H1 (cell line): ENCODE results near the gene ZNF30. TPM values are rescaled to one million over a fixed set of nuclear protein-coding genes. Genes with fewer than 3 reads are reported as not detected.

Experiments used
- CTCF ChIA-PET: fragments of 300-600 bp; sonication (Branson Sonifier 250); formaldehyde crosslinking; loops from one replicate; lab custom pipeline; 2021; ENCODE audit not compliant: partially characterized antibody; lab: Charles Lee
- POLR2A ChIA-PET: fragments of 300-600 bp; sonication (Branson Sonifier 250); formaldehyde crosslinking; loops from one replicate; lab custom pipeline; 2021; ENCODE audit warnings: inconsistent platforms; ENCODE audit not compliant: partially characterized antibody; lab: Charles Lee
- DNase-seq, 2 experiments: peaks; one replicate each; pipeline versions ENCODE4 v3.0.0 to v3.0.0-alpha.2; 2010 to 2022; ENCODE audit warnings: low spot score in 2 of 2, low read depth in 1 of 2, mixed read lengths in 1 of 2
- FAIRE-seq: peaks from 2 replicates; lab custom pipeline; 2011; peaks lifted over from hg19 to GRCh38; lab: Jason Lieb, UNC
- H2AFZ ChIP-seq: 2 replicates; pipeline ENCODE4 v1.8.1; 2012; ENCODE audit warnings: low read length, inconsistent platforms
- H2AK5ac ChIP-seq: 2 replicates; pipeline ENCODE4 v1.6.1; 2013; ENCODE audit warnings: low read depth, low read length
- H2BK120ac ChIP-seq: replicated peaks from 2 replicates; pipeline ENCODE3; 2013; ENCODE audit warnings: low read depth, low read length, inconsistent platforms
- H2BK12ac ChIP-seq: 2 replicates; pipeline ENCODE4 v1.6.1; 2013; ENCODE audit warnings: low read depth, low read length
- H2BK15ac ChIP-seq: 2 replicates; pipeline ENCODE4 v1.6.1; 2013; ENCODE audit warnings: low read length
- H2BK20ac ChIP-seq: 2 replicates; pipeline ENCODE4 v1.6.1; 2013; ENCODE audit warnings: low read length
- H2BK5ac ChIP-seq: 2 replicates; pipeline ENCODE4 v1.6.1; 2013; ENCODE audit warnings: low read depth, low read length
- H3K14ac ChIP-seq: 2 replicates; pipeline ENCODE4 v1.6.1; 2013; ENCODE audit warnings: inconsistent platforms; ENCODE audit not compliant: insufficient read length
- H3K18ac ChIP-seq: 2 replicates; pipeline ENCODE4 v1.6.1; 2013; ENCODE audit warnings: low read length; ENCODE audit errors: extremely low read depth
- H3K23ac ChIP-seq: 2 replicates; pipeline ENCODE4 v1.6.1; 2013; ENCODE audit warnings: inconsistent platforms; ENCODE audit not compliant: insufficient read length
- H3K23me2 ChIP-seq: 2 replicates; pipeline ENCODE4 v1.6.1; 2013; ENCODE audit warnings: low read depth, low read length
- H3K27ac ChIP-seq: 2 replicates; pipeline ENCODE4 v1.6.1; 2011; ENCODE audit warnings: low read depth, low read length, inconsistent platforms
- H3K27me3 ChIP-seq, 4 experiments: replicated peaks in 1 of 4; 1 replicate in 1 of 4; 2 replicates in 3 of 4; pipeline versions ENCODE4 v1.6.1 to v1.8.1; 2011 to 2013; ENCODE audit warnings: low read length in 3 of 4, mild to moderate bottlenecking in 3 of 4, inconsistent platforms in 2 of 4, mixed read lengths in 2 of 4, moderate library complexity in 1 of 4; ENCODE audit not compliant: control insufficient read depth in 3 of 4, insufficient read depth in 3 of 4; ENCODE audit errors: extremely low read depth in 1 of 4
- H3K36me3 ChIP-seq, 4 experiments: 2 replicates each; pipeline versions ENCODE4 v1.6.1 to v1.8.1; 2011 to 2013; ENCODE audit warnings: mild to moderate bottlenecking in 4 of 4, low read length in 3 of 4, moderate library complexity in 2 of 4, control low read depth in 1 of 4, inconsistent platforms in 1 of 4; ENCODE audit not compliant: insufficient read depth in 4 of 4, control insufficient read depth in 2 of 4
- H3K4ac ChIP-seq: replicated peaks from 2 replicates; pipeline ENCODE3; 2013; ENCODE audit warnings: low read length, low read depth, mixed read lengths, inconsistent platforms; ENCODE audit not compliant: insufficient read length
- H3K4me1 ChIP-seq, 4 experiments: replicated peaks in 1 of 4; 1 replicate in 1 of 4; 2 replicates in 3 of 4; pipeline versions ENCODE4 v1.6.1 to v1.8.1; 2011 to 2013; ENCODE audit warnings: low read length in 3 of 4, inconsistent platforms in 2 of 4, mixed read lengths in 1 of 4; ENCODE audit not compliant: insufficient read depth in 4 of 4, control insufficient read depth in 3 of 4
- H3K4me2 ChIP-seq, 2 experiments: 2 replicates each; pipeline versions ENCODE4 v1.6.1 to v1.8.1; 2011 to 2013; ENCODE audit warnings: low read depth in 2 of 2, low read length in 2 of 2, control low read depth in 1 of 2, inconsistent platforms in 1 of 2, mild to moderate bottlenecking in 1 of 2; ENCODE audit not compliant: insufficient read depth in 1 of 2
- H3K4me3 ChIP-seq, 4 experiments: fragments of 200-600, 300-600 bp in 1 of 4; sonication (generic), shearing (Covaris generic), sonication (Bioruptor Twin) in 1 of 4; 2 replicates each; pipeline versions ENCODE4 v1.5.1 to v1.8.1; 2011 to 2016; ENCODE audit warnings: low read length in 4 of 4, low read depth in 3 of 4, control low read depth in 2 of 4, inconsistent platforms in 2 of 4, mild to moderate bottlenecking in 2 of 4, mixed read lengths in 1 of 4, moderate library complexity in 1 of 4; ENCODE audit not compliant: insufficient read depth in 2 of 4; ENCODE audit errors: extremely low read depth in 1 of 4
- H3K56ac ChIP-seq: replicated peaks from 2 replicates; pipeline ENCODE3; 2013; ENCODE audit warnings: low read depth, mild to moderate bottlenecking, mixed read lengths, low read length, inconsistent platforms; ENCODE audit not compliant: insufficient read length
- H3K79me1 ChIP-seq: 2 replicates; pipeline ENCODE4 v1.6.1; 2013; ENCODE audit warnings: low read depth, low read length, control low read depth
- H3K79me2 ChIP-seq, 2 experiments: 2 replicates each; pipeline versions ENCODE4 v1.6.1 to v1.8.1; 2012 to 2013; ENCODE audit warnings: low read length in 2 of 2, mild to moderate bottlenecking in 2 of 2, inconsistent platforms in 1 of 2; ENCODE audit not compliant: insufficient read depth in 2 of 2, control insufficient read depth in 1 of 2
- H3K9ac ChIP-seq, 4 experiments: replicated peaks in 1 of 4; 1 replicate in 1 of 4; 2 replicates in 3 of 4; pipeline versions ENCODE4 v1.6.1 to v1.8.1; 2011 to 2013; ENCODE audit warnings: low read depth in 3 of 4, low read length in 3 of 4, control low read depth in 2 of 4, mild to moderate bottlenecking in 2 of 4, moderate library complexity in 2 of 4, inconsistent platforms in 1 of 4; ENCODE audit errors: extremely low read depth in 1 of 4
- H3K9me3 ChIP-seq, 2 experiments: 2 replicates each; pipeline versions ENCODE4 v1.6.1 to v1.8.1; 2012 to 2013; ENCODE audit warnings: mild to moderate bottlenecking in 2 of 2, moderate library complexity in 2 of 2, control low read depth in 1 of 2, inconsistent platforms in 1 of 2, low read depth in 1 of 2, low read length in 1 of 2, mixed read lengths in 1 of 2; ENCODE audit not compliant: insufficient read depth in 2 of 2
- H4K20me1 ChIP-seq, 2 experiments: replicated peaks in 1 of 2; 2 replicates each; pipeline versions ENCODE3 to v1.8.1; 2011 to 2013; ENCODE audit warnings: inconsistent platforms in 2 of 2, low read length in 2 of 2, mild to moderate bottlenecking in 1 of 2; ENCODE audit not compliant: insufficient read depth in 2 of 2, control insufficient read depth in 1 of 2
- H4K5ac ChIP-seq: 2 replicates; pipeline ENCODE4 v1.6.1; 2013; ENCODE audit warnings: low read length, low read depth, mixed read lengths, inconsistent platforms; ENCODE audit not compliant: insufficient read length
- H4K8ac ChIP-seq: 2 replicates; pipeline ENCODE4 v1.8.0; 2013; ENCODE audit warnings: mild to moderate bottlenecking, moderate library complexity, low read length, inconsistent platforms; ENCODE audit not compliant: insufficient read depth; ENCODE audit errors: extremely low read depth
- H4K91ac ChIP-seq: replicated peaks from 2 replicates; pipeline ENCODE3; 2013; ENCODE audit warnings: low read length, mixed read lengths, inconsistent platforms; ENCODE audit not compliant: insufficient read length
- CBX8 ChIP-seq: fragments of 300-800, 300-1000 bp; sonication (generic); IDR thresholded peaks from 2 replicates; pipeline ENCODE4 v1.7.1; 2016; ENCODE audit warnings: low read depth, low read length, borderline replicate concordance
- CREB1 ChIP-seq: IDR thresholded peaks from 2 replicates; pipeline ENCODE4 v1.6.1; 2012; ENCODE audit warnings: inconsistent platforms
- POU5F1 ChIP-seq: IDR thresholded peaks from 2 replicates; pipeline ENCODE4 v1.6.1; 2011; ENCODE audit warnings: low read depth, mild to moderate bottlenecking, low read length, moderate library complexity
- SRF ChIP-seq: IDR thresholded peaks from 2 replicates; pipeline ENCODE4 v1.6.1; 2011; ENCODE audit warnings: mild to moderate bottlenecking, low read depth, low read length, moderate library complexity
- WGBS, 2 experiments: shearing (Covaris generic) in 1 of 2; methylation state at CpG; one replicate each; pipeline versions ENCODE4 v1.1.6 to v1.1.7; 2013 to 2015; ENCODE audit warnings: low lambda C conversion rate in 2 of 2, mixed read lengths in 2 of 2, inconsistent platforms in 1 of 2, low coverage in 1 of 2, missing lambda C conversion rate in 1 of 2; ENCODE audit not compliant: insufficient replicate concordance in 2 of 2, insufficient coverage in 1 of 2, insufficient read length in 1 of 2; ENCODE audit errors: extremely low coverage in 1 of 2, missing lambda C conversion rate in 1 of 2; 5-methylcytosine and 5-hydroxymethylcytosine counted together
- polyA plus RNA-seq, 7 experiments: library from polyadenylated mRNA; depleted of rRNA in 3 of 7; stranded (reverse) in 5 of 7; unstranded in 2 of 7; fragments of >200 nt in 5 of 7; fragments of 200-250 nt in 2 of 7; gene quantifications; 1 replicate in 5 of 7; 2 replicates in 1 of 7; 4 replicates in 1 of 7; pipeline versions ENCODE4 v1.2.1 to v1.2.3, GENCODE V29; 2011 to 2013; ENCODE audit warnings: missing spikeins in 2 of 7, mixed read lengths in 2 of 7
- total RNA-seq: library from RNA; stranded (reverse); fragmentation: NEBNext Ultra II Directional; extraction: Animal tissue kit (Norgen Biotek cat#: 25700); gene quantifications from 2 replicates; pipeline ENCODE4 v1.2.1, GENCODE V29; 2021

Gene ZNF30
- total and polyA plus RNA-seq, 2 of the 8 experiments (the other 6 are each of a cell fraction or from before 2014, with no cell fraction given), result 2.0 to 4.7 TPM

DNA sequence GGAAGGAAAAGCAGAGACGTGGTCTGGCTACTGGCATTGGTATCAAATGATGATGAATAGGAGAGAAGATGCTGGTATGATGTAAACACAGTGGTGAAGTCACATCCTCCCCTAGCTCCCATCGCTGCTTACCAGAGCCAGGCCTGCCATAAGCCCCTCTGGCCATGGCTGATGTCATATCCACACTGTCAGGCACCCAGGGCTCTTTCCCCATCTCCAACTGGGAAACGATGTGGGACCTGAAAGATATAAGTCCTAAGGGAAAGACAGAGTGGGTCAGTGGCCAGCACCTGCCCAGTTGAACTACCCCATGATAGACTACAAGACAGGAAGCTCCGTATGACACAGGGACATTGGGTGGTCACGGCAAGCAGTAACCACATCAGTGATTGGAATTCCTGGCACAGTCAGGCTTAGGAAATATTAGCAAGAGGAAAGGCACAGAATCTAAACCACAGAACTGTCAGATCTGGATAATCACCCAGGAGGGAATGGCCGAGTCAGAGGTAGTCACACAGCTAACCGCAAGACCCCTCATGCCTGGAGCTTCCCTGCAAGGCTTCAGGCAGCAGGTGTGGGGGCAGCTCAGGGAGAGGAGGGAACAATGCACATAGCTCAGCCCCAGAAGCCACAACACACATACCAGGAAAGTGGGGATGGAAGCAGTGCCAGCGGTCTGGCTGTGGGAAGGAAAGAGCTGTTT, 33.6 kb downstream of the ZNF30 start:
- Histone ChIP-seq H3K79me2 (peaks cover 0 to 16% of the 10 kb centered on the region in 2 experiments; a peak in 2 of 4 replicates), H2BK20ac (no peak overlapping the region), H3K56ac (no peak overlapping the region), H2BK120ac (no peak overlapping the region), H3K79me1 (peaks cover 9% of the 10 kb centered on the region), H3K14ac (no peak overlapping the region), H3K27me3 (peaks cover 0 to 11% (median 5%) of the 10 kb centered on the region in 4 experiments; a peak in 3 of 7 replicates), H3K27ac (no peak overlapping the region), H3K23ac (no peak overlapping the region), H3K18ac (no peak overlapping the region), H2BK12ac (no peak overlapping the region), H4K8ac (no peak overlapping the region), H4K20me1 (peaks cover 0 to 3% of the 10 kb centered on the region in 2 experiments), H3K9me3 (peaks cover 39 to 54% of the 10 kb centered on the region in 2 experiments), H4K91ac (no peak overlapping the region), H2BK15ac (no peak overlapping the region), H2AFZ (no peak overlapping the region), H2AK5ac (no peak overlapping the region), H3K4ac (no peak overlapping the region), H3K4me2 (no peak overlapping the region), H3K4me1 (peaks cover 0 to 8% (median 2%) of the 10 kb centered on the region in 4 experiments; a peak in 2 of 7 replicates), H4K5ac (no peak overlapping the region), H3K23me2 (peaks cover 5% of the 10 kb centered on the region; the same call in 1 of the 2 replicates), H2BK5ac (no peak overlapping the region), H3K9ac (no peak overlapping the region), H3K4me3 (no peak overlapping the region), H3K36me3 (peaks cover 16 to 35% (median 25%) of the 10 kb centered on the region in 4 experiments)
- FAIRE-seq (no peak), DNase-seq (peak in 1 of 2 experiments; percentile 20)
- POLR2A ChIA-PET, result interaction anchor here (0.7 to 1.8 kb wide), 5 partner anchors 11 to 49 kb away, joined by 3 to 9 read pairs (median 4); partner anchors contain the start of gene GRAMD1A
- 93% methylated on average over 8 of the region's 8 CpGs; no CpG with 5 or more reads in 1 of the 2 experiments for WGBS, 2 experiments
- CTCF ChIA-PET, result interaction anchor here (0.8 to 2.9 kb wide), 6 partner anchors 11 to 121 kb away, joined by 3 to 9 read pairs (median 4); no protein-coding TSS in a partner anchor
- no peak for TF ChIP-seq CREB1
- TF ChIP-seq CBX8, result no peak
- TF ChIP-seq POU5F1, result no peak
- TF ChIP-seq SRF, result no peak
